HCT116 (cell line): ENCODE measurements around the gene NIF3L1. TPM values are rescaled to one million over a fixed set of nuclear protein-coding genes. Genes with fewer than 3 reads are reported as not detected.

Source experiments
- ATAC-seq: fragments of 200-7000 bp; cut with Tn5 transposase; 2 replicates; pipeline ENCODE4 v1.9.1; 2020; ENCODE audit warnings: mild to moderate bottlenecking, moderate library complexity
- BruUV-seq: library from RNA; stranded (reverse); fragments of 400-500 nt; replicated peaks from 2 replicates; lab custom pipeline; 2021; lab: Mats Ljungman, UMichigan
- CTCF ChIA-PET: fragments of 300-600 bp; sonication (Branson Sonifier 250); formaldehyde crosslinking; loops from one replicate; lab custom pipeline; 2021; ENCODE audit warnings: antibody characterized with exemption; lab: Charles Lee
- POLR2A ChIA-PET: fragments of 300-600, 350-600 bp; sonication (Branson Sonifier 250); formaldehyde crosslinking; loops from one replicate; lab custom pipeline; 2021; ENCODE audit warnings: antibody characterized with exemption; lab: Charles Lee
- RAD21 ChIA-PET, 2 experiments: fragments of 300-600 bp; sonication (Branson Sonifier 250); formaldehyde crosslinking; loops; one replicate each; lab custom pipeline; 2023; ENCODE audit warnings: low total read pairs in 2 of 2; ENCODE audit not compliant: uncharacterized antibody in 2 of 2, unreplicated experiment in 2 of 2, low non-redundant PET in 1 of 2; lab: Charles Lee
- DNase-seq: peaks from one replicate; pipeline ENCODE4 v3.0.0-alpha.2; 2010; ENCODE audit warnings: low read depth, low spot score
- H2AFZ ChIP-seq: fragments of 200-600 bp; shearing (Covaris generic), sonication (generic); 2 replicates; pipeline ENCODE4 v1.6.1; 2017; ENCODE audit warnings: low read depth, mixed run types, mixed read lengths, antibody characterized with exemption, low read length; ENCODE audit not compliant: poor library complexity, severe bottlenecking
- H3K27ac ChIP-seq: 2 replicates; pipeline ENCODE4 v1.5.1; 2012; ENCODE audit warnings: low read depth, low read length
- H3K27me3 ChIP-seq: fragments of 200-600 bp; sonication (generic); 2 replicates; pipeline ENCODE4 v1.6.1; 2016; ENCODE audit warnings: mixed run types, low read length, mixed read lengths; ENCODE audit not compliant: insufficient read depth
- H3K36me3 ChIP-seq, 2 experiments: fragments of 200-500 bp in 1 of 2; fragments of 200-600 bp in 1 of 2; sonication (Bioruptor generic) in 1 of 2; sonication (generic) in 1 of 2; 2 replicates each; pipeline versions ENCODE4 v1.5.1 to v1.6.1; 2014 to 2016; ENCODE audit warnings: low read length in 2 of 2, inconsistent platforms in 1 of 2, mixed read lengths in 1 of 2, mixed run types in 1 of 2; ENCODE audit not compliant: insufficient read depth in 2 of 2, control insufficient read depth in 1 of 2
- H3K4me1 ChIP-seq, 2 experiments: fragments of 200-600 bp in 1 of 2; sonication (generic) in 1 of 2; 2 replicates each; pipeline versions ENCODE4 v1.5.1 to v1.6.1; 2012 to 2017; ENCODE audit warnings: low read length in 2 of 2, inconsistent platforms in 1 of 2, mild to moderate bottlenecking in 1 of 2, mixed read lengths in 1 of 2, mixed run types in 1 of 2, moderate library complexity in 1 of 2; ENCODE audit not compliant: insufficient read depth in 2 of 2, control insufficient read depth in 1 of 2
- H3K4me2 ChIP-seq: fragments of 200-600 bp; sonication (generic); 2 replicates; pipeline ENCODE4 v1.6.1; 2017; ENCODE audit warnings: mixed run types, low read length, mixed read lengths
- H3K4me3 ChIP-seq, 2 experiments: fragments of 200-600 bp in 1 of 2; sonication (generic) in 1 of 2; replicated peaks in 1 of 2; 2 replicates each; pipeline ENCODE4 v1.5.1; 2011 to 2016; ENCODE audit warnings: low read length in 2 of 2, control low read depth in 1 of 2, low read depth in 1 of 2, mild to moderate bottlenecking in 1 of 2, mixed read lengths in 1 of 2, mixed run types in 1 of 2
- H3K79me2 ChIP-seq: fragments of 200-600 bp; sonication (generic); 2 replicates; pipeline ENCODE4 v1.6.1; 2017; ENCODE audit warnings: mild to moderate bottlenecking, mixed run types, low read length, moderate library complexity, mixed read lengths; ENCODE audit not compliant: insufficient read depth
- H3K9ac ChIP-seq: fragments of 200-600 bp; sonication (generic); 2 replicates; pipeline ENCODE4 v1.6.1; 2016; ENCODE audit warnings: low read length, mixed read lengths
- H3K9me2 ChIP-seq: fragments of 200-600 bp; sonication (generic), shearing (Covaris generic); 2 replicates; pipeline ENCODE4 v1.6.1; 2017; ENCODE audit warnings: mixed run types, mild to moderate bottlenecking, moderate library complexity; ENCODE audit not compliant: insufficient read depth
- H3K9me3 ChIP-seq, 2 experiments: fragments of 200-500 bp in 1 of 2; fragments of 200-600 bp in 1 of 2; sonication (Bioruptor generic) in 1 of 2; sonication (generic) in 1 of 2; 2 replicates each; pipeline ENCODE4 v1.6.1; 2014 to 2017; ENCODE audit warnings: low read length in 2 of 2, mixed read lengths in 2 of 2, inconsistent platforms in 1 of 2, low read depth in 1 of 2, mild to moderate bottlenecking in 1 of 2, mixed run types in 1 of 2, moderate library complexity in 1 of 2; ENCODE audit not compliant: control insufficient read depth in 1 of 2, insufficient read depth in 1 of 2
- H4K20me1 ChIP-seq: fragments of 200-600 bp; sonication (generic), shearing (Covaris generic); 2 replicates; pipeline ENCODE4 v1.6.1; 2017; ENCODE audit warnings: mixed run types, mild to moderate bottlenecking, moderate library complexity; ENCODE audit not compliant: insufficient read depth
- CBX3 ChIP-seq: IDR thresholded peaks from 2 replicates; pipeline ENCODE4 v1.6.1; 2012; ENCODE audit warnings: low read depth
- CEBPB ChIP-seq: IDR thresholded peaks from 2 replicates; pipeline ENCODE4 v1.6.1; 2012; ENCODE audit warnings: low read depth
- EGR1 ChIP-seq: IDR thresholded peaks from 2 replicates; pipeline ENCODE4 v1.6.1; 2012; ENCODE audit warnings: low read depth
- EZH2 ChIP-seq: fragments of 200-600 bp; sonication (generic); IDR thresholded peaks from 2 replicates; pipeline ENCODE4 v1.6.1; 2017; ENCODE audit warnings: antibody characterized with exemption, mixed run types
- FOSL1 ChIP-seq: IDR thresholded peaks from 2 replicates; pipeline ENCODE4 v1.6.1; 2012; ENCODE audit warnings: low read depth
- POLR2AphosphoS5 ChIP-seq: IDR thresholded peaks from 2 replicates; pipeline ENCODE4 v1.6.1; 2011; ENCODE audit warnings: mild to moderate bottlenecking, low read depth, low read length, moderate library complexity
- SIN3A ChIP-seq: IDR thresholded peaks from 2 replicates; pipeline ENCODE4 v1.6.1; 2012; ENCODE audit warnings: low read depth
- SP1 ChIP-seq: IDR thresholded peaks from 2 replicates; pipeline ENCODE4 v1.6.1; 2012; ENCODE audit warnings: low read depth
- TCF7L2 ChIP-seq: IDR thresholded peaks from 2 replicates; pipeline ENCODE4 v1.7.0; 2011; ENCODE audit warnings: borderline replicate concordance, inconsistent platforms; ENCODE audit not compliant: insufficient read depth, insufficient read length; ENCODE audit errors: extremely low read depth
- intact Hi-C: fragments of 100-400 bp; cut with micrococcal nuclease; formaldehyde crosslinking; loops from 2 replicates; pipeline ENCODE4 v1.10.0; 2022
- total RNA-seq: library from RNA; stranded (reverse); gene quantifications from one replicate; pipeline ENCODE4 v1.2.1, GENCODE V29; 2021; ENCODE audit not compliant: unreplicated experiment
- TF ChIP-seq, protein P1 (sequence below): IDR thresholded peaks from 2 replicates; pipeline ENCODE4 v1.6.1; 2011; ENCODE audit warnings: mild to moderate bottlenecking, low read length, moderate library complexity; ENCODE audit not compliant: insufficient replicate concordance; ENCODE audit errors: extremely low read depth
- TF ChIP-seq, protein P2 (sequence below): IDR thresholded peaks from 2 replicates; pipeline ENCODE4 v1.6.1; 2012
- TF ChIP-seq, protein P3 (sequence below): IDR thresholded peaks from 2 replicates; pipeline ENCODE4 v1.6.1; 2012; ENCODE audit warnings: low read depth
- TF ChIP-seq, protein P4 (sequence below), 3 experiments: fragments of 200-600 bp in 1 of 3; sonication (generic) in 1 of 3; IDR thresholded peaks in 2 of 3; conservative IDR thresholded peaks in 1 of 3; 2 replicates each; pipeline ENCODE4 v1.5.1; 2012 to 2017; ENCODE audit warnings: low read depth in 2 of 3, low read length in 2 of 3, antibody characterized with exemption in 1 of 3, borderline replicate concordance in 1 of 3, control low read depth in 1 of 3, mild to moderate bottlenecking in 1 of 3, mixed read lengths in 1 of 3, mixed run types in 1 of 3, moderate library complexity in 1 of 3; ENCODE audit not compliant: insufficient read depth in 1 of 3

Gene NIF3L1
- total RNA-seq, 1 experiment from 2014 or later, result 44.7 TPM

DNA sequence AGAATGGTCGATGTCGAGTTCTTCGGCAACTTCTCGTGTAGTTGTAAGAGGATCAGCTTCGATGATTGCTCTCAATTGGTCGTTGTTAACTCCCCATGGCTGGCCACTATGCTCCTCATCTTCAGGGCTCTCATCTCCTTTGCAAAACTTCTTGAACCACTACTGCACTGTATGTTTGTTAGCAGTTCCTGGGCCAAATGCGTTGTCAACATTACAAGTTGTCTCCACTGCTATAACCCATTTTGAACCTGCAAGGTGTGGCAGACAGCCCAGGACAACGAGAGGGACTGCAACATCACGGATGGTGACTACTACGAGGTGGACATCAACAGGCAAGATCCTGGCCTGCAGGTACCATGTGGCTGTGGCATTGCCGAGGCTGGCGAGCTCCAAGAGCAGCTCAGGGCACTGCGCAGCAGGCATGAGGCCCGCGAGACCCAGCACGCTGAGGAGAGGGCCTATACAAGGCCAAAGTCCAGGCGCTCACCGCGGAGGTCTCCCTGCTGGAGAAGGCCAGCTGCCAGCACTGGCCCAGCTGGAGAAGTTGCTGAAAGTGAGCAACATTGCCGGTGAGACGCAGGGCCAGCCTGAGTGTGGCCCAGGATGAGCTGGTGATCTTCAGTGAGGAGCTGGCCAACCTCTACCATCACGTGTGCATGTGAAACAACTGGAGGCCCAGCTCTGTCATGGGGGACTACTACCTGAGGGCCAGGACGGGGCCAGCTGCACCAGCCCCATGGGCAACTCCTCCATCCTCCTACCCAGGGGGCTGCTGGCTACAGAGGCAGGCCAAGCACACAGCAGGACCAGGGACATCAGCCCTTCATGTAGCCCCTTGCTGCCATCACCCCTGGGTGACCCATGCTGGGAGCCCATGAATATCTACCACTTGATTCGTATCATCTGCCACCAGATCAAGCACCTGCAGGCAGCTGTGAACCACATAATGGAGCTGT, 44.9 kb upstream of the NIF3L1 start:
- CTCF ChIA-PET, result no interaction called here
- RAD21 ChIA-PET, result no interaction called here
- Histone ChIP-seq H3K9ac (no peak overlapping the region), H3K27me3 (no peaks in the 10 kb centered on the region), H2AFZ (no peak overlapping the region), H3K79me2 (no peaks in the 10 kb centered on the region), H3K27ac (no peak overlapping the region), H3K4me3 (no peak overlapping the region), H4K20me1 (no peaks in the 10 kb centered on the region), H3K9me2 (no peaks in the 10 kb centered on the region)
- no peak for ATAC-seq
- intact Hi-C loops, result no loop called here
- TF ChIP-seq SIN3A (no peak), CEBPB (no peak), SP1 (no peak), EZH2 (no peak), EGR1 (no peak), TCF7L2 (no peak), POLR2AphosphoS5 (no peak), FOSL1 (no peak), CBX3 (no peak)
- TF ChIP-seq, protein P1, sequence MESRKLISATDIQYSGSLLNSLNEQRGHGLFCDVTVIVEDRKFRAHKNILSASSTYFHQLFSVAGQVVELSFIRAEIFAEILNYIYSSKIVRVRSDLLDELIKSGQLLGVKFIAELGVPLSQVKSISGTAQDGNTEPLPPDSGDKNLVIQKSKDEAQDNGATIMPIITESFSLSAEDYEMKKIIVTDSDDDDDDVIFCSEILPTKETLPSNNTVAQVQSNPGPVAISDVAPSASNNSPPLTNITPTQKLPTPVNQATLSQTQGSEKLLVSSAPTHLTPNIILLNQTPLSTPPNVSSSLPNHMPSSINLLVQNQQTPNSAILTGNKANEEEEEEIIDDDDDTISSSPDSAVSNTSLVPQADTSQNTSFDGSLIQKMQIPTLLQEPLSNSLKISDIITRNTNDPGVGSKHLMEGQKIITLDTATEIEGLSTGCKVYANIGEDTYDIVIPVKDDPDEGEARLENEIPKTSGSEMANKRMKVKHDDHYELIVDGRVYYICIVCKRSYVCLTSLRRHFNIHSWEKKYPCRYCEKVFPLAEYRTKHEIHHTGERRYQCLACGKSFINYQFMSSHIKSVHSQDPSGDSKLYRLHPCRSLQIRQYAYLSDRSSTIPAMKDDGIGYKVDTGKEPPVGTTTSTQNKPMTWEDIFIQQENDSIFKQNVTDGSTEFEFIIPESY, result no peak
- TF ChIP-seq, protein P2, sequence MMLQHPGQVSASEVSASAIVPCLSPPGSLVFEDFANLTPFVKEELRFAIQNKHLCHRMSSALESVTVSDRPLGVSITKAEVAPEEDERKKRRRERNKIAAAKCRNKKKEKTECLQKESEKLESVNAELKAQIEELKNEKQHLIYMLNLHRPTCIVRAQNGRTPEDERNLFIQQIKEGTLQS, result no peak
- TF ChIP-seq, protein P3, sequence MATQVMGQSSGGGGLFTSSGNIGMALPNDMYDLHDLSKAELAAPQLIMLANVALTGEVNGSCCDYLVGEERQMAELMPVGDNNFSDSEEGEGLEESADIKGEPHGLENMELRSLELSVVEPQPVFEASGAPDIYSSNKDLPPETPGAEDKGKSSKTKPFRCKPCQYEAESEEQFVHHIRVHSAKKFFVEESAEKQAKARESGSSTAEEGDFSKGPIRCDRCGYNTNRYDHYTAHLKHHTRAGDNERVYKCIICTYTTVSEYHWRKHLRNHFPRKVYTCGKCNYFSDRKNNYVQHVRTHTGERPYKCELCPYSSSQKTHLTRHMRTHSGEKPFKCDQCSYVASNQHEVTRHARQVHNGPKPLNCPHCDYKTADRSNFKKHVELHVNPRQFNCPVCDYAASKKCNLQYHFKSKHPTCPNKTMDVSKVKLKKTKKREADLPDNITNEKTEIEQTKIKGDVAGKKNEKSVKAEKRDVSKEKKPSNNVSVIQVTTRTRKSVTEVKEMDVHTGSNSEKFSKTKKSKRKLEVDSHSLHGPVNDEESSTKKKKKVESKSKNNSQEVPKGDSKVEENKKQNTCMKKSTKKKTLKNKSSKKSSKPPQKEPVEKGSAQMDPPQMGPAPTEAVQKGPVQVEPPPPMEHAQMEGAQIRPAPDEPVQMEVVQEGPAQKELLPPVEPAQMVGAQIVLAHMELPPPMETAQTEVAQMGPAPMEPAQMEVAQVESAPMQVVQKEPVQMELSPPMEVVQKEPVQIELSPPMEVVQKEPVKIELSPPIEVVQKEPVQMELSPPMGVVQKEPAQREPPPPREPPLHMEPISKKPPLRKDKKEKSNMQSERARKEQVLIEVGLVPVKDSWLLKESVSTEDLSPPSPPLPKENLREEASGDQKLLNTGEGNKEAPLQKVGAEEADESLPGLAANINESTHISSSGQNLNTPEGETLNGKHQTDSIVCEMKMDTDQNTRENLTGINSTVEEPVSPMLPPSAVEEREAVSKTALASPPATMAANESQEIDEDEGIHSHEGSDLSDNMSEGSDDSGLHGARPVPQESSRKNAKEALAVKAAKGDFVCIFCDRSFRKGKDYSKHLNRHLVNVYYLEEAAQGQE, result no peak
- TF ChIP-seq, protein P4, sequence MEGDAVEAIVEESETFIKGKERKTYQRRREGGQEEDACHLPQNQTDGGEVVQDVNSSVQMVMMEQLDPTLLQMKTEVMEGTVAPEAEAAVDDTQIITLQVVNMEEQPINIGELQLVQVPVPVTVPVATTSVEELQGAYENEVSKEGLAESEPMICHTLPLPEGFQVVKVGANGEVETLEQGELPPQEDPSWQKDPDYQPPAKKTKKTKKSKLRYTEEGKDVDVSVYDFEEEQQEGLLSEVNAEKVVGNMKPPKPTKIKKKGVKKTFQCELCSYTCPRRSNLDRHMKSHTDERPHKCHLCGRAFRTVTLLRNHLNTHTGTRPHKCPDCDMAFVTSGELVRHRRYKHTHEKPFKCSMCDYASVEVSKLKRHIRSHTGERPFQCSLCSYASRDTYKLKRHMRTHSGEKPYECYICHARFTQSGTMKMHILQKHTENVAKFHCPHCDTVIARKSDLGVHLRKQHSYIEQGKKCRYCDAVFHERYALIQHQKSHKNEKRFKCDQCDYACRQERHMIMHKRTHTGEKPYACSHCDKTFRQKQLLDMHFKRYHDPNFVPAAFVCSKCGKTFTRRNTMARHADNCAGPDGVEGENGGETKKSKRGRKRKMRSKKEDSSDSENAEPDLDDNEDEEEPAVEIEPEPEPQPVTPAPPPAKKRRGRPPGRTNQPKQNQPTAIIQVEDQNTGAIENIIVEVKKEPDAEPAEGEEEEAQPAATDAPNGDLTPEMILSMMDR (IDR thresholded peaks at IDR 0.05 in 2 of 3, conservative IDR thresholded peaks at IDR 0.05 in 1 of 3; ENCODE audit: borderline replicate concordance in 1 of 3, insufficient read depth in 1 of 3, low read depth in 2 of 3, low read length in 2 of 3), result no peak
- TF ChIP-seq, all 23 proteins: peak for 0
- no TSS peak for BruUV-seq
- Histone ChIP-seq H3K9me3 (no peaks in the 10 kb centered on the region), H3K4me1 (peaks cover 0 to 4% of the 10 kb centered on the region in 2 experiments; a peak in 1 of 4 replicates), H3K4me2 (no peak overlapping the region), H3K36me3 (no peaks in the 10 kb centered on the region)
- no peak for DNase-seq
- POLR2A ChIA-PET, result interaction anchor here (0.9 kb wide), 1 partner anchor 20 kb away, joined by 3 read pairs; the partner anchor contains the start of gene CLK1
